ENCODE data around the gene DPP6. TPM values are rescaled to one million over a fixed set of nuclear protein-coding genes. Genes with fewer than 3 reads are reported as not detected.

Gene DPP6
- total RNA-seq, 3 donors from 2014 or later: 0.59 to 0.98 TPM; not detected in 1

- Histone ChIP-seq H3K27ac (no peak overlapping the region), H3K27me3 (no peaks in the 10 kb centered on the region), H3K4me3 (no peak overlapping the region), H3K9me3 (no peaks in the 10 kb centered on the region), H3K36me3 (no peaks in the 10 kb centered on the region), H3K4me1 (no peaks in the 10 kb centered on the region)
- DNase-seq (ENCODE audit: low spot score in 2 of 2): no peak
- TF ChIP-seq POLR2A (IDR thresholded peaks at IDR 0.05) (no peak), CTCF (IDR thresholded peaks at IDR 0.05) (no peak), POLR2AphosphoS5 (IDR thresholded peaks at IDR 0.05) (no peak)
- intact Hi-C loops (cut with DNase I; ENCODE audit: low total_unique reads): no loop called here
Observed at GRCh38 chr7:154735766-154736165, 683.6 kb downstream of the DPP6 start.

- no peak overlapping the region for H3K27ac ChIP-seq
- intact Hi-C loops (cut with DNase I; ENCODE audit: low total_unique reads): no loop called here
- DNase-seq (ENCODE audit: low spot score in 2 of 2): no peak
- H3K36me3 ChIP-seq: no peaks in the 10 kb centered on the region
- H3K4me3 ChIP-seq: no peak overlapping the region
- H3K27me3 ChIP-seq: peaks cover 0 to 3% of the 10 kb centered on the region in 2 donors
- H3K4me1 ChIP-seq: no peaks in the 10 kb centered on the region
- H3K9me3 ChIP-seq: no peaks in the 10 kb centered on the region
- TF ChIP-seq POLR2A (IDR thresholded peaks at IDR 0.05) (no peak), CTCF (IDR thresholded peaks at IDR 0.05) (no peak), POLR2AphosphoS5 (IDR thresholded peaks at IDR 0.05) (no peak)
Observed at GRCh38 chr7:154736389-154736788, 684.2 kb downstream of the DPP6 start.

- TF ChIP-seq POLR2AphosphoS5 (IDR thresholded peaks at IDR 0.05): no peak
- TF ChIP-seq CTCF (IDR thresholded peaks at IDR 0.05): no peak
- TF ChIP-seq POLR2A (IDR thresholded peaks at IDR 0.05): no peak
- Histone ChIP-seq H3K4me3 (no peak overlapping the region), H3K9me3 (no peaks in the 10 kb centered on the region), H3K36me3 (no peaks in the 10 kb centered on the region), H3K27ac (no peak overlapping the region), H3K27me3 (peaks cover 0 to 9% of the 10 kb centered on the region in 2 donors), H3K4me1 (no peaks in the 10 kb centered on the region)
- intact Hi-C loops (cut with DNase I; ENCODE audit: low total_unique reads): no loop called here
- no peak for DNase-seq (ENCODE audit: low spot score in 2 of 2)
Observed at GRCh38 chr7:154738216-154738615, 686.0 kb downstream of the DPP6 start.

- H3K27ac ChIP-seq: no peak overlapping the region
- no peaks in the 10 kb centered on the region for H3K36me3 ChIP-seq
- no peaks in the 10 kb centered on the region for H3K9me3 ChIP-seq
- H3K4me3 ChIP-seq: no peak overlapping the region
- no peaks in the 10 kb centered on the region for H3K4me1 ChIP-seq
- TF ChIP-seq POLR2A (IDR thresholded peaks at IDR 0.05): no peak
- TF ChIP-seq CTCF (IDR thresholded peaks at IDR 0.05): no peak
- TF ChIP-seq POLR2AphosphoS5 (IDR thresholded peaks at IDR 0.05): no peak
- intact Hi-C loops (cut with DNase I; ENCODE audit: low total_unique reads): no loop called here
- peaks cover 0 to 9% of the 10 kb centered on the region in 2 donors for H3K27me3 ChIP-seq
- no peak for DNase-seq (ENCODE audit: low spot score in 2 of 2)
Observed at GRCh38 chr7:154741131-154741530, 688.9 kb downstream of the DPP6 start.

GRCh38 chr7:154743206-154743605 is 691.0 kb downstream of the DPP6 start:
- Histone ChIP-seq H3K4me3 (no peak overlapping the region), H3K4me1 (no peaks in the 10 kb centered on the region), H3K27me3 (peaks cover 0 to 9% of the 10 kb centered on the region in 2 donors), H3K9me3 (no peaks in the 10 kb centered on the region), H3K27ac (no peak overlapping the region), H3K36me3 (no peaks in the 10 kb centered on the region)
- no peak for DNase-seq (ENCODE audit: low spot score in 2 of 2)
- TF ChIP-seq POLR2A (IDR thresholded peaks at IDR 0.05) (no peak), POLR2AphosphoS5 (IDR thresholded peaks at IDR 0.05) (no peak), CTCF (IDR thresholded peaks at IDR 0.05) (no peak)
- intact Hi-C loops (cut with DNase I; ENCODE audit: low total_unique reads): no loop called here
